A549 (cell line): ENCODE measurements around the gene CPLX4. TPM values are rescaled to one million over a fixed set of nuclear protein-coding genes. Genes with fewer than 3 reads are reported as not detected.

Experiments used
- ATAC-seq, 2 experiments: fragments of 200-7000 bp in 1 of 2; fragments of >200 bp in 1 of 2; cut with Nextera tagmentation in 1 of 2; cut with Tn5 transposase in 1 of 2; 3 replicates each; pipeline versions ENCODE4 v1.8.0 to v1.9.1; 2018 to 2020; ENCODE audit warnings: mild to moderate bottlenecking in 1 of 2, moderate library complexity in 1 of 2
- CTCF ChIA-PET: fragments of 300-600 bp; sonication (Branson Sonifier 250); formaldehyde crosslinking; extraction: SDS; loops from one replicate; lab custom pipeline; 2021; ENCODE audit warnings: antibody characterized with exemption, inconsistent platforms; lab: Yijun Ruan, JAX
- POLR2A ChIA-PET: fragments of 350-600 bp; formaldehyde crosslinking; extraction: SDS; loops from one replicate; lab custom pipeline; 2021; ENCODE audit warnings: antibody characterized with exemption, inconsistent platforms; lab: Yijun Ruan, JAX
- DNase-seq, 2 experiments: peaks; one replicate each; pipeline versions ENCODE4 v3.0.0 to v3.0.0-alpha.2; 2011 to 2016; ENCODE audit warnings: low read depth in 1 of 2, low spot score in 1 of 2
- FAIRE-seq: peaks from 2 replicates; lab custom pipeline; 2011; peaks lifted over from hg19 to GRCh38; lab: Jason Lieb, UNC
- H3K27ac ChIP-seq, 2 experiments: fragments of >200 bp; sonication (Bioruptor Twin); formaldehyde crosslinking; 3 replicates each; pipeline ENCODE4 v1.5.1; 2016 to 2017
- H3K4me1 ChIP-seq: fragments of >200 bp; sonication (Bioruptor Twin); formaldehyde crosslinking; 3 replicates; pipeline ENCODE4 v1.6.1; 2016
- H3K4me2 ChIP-seq: fragments of >200 bp; sonication (Bioruptor Twin); formaldehyde crosslinking; 3 replicates; pipeline ENCODE4 v1.6.1; 2016
- H3K4me3 ChIP-seq: fragments of >200 bp; sonication (Bioruptor Twin); formaldehyde crosslinking; 3 replicates; pipeline ENCODE4 v1.5.1; 2016
- H3K9me3 ChIP-seq: fragments of >200 bp; sonication (Bioruptor Twin); formaldehyde crosslinking; 3 replicates; pipeline ENCODE4 v1.6.1; 2016
- ATOH8 ChIP-seq: fragments of 250-450 bp; sonication (Bioruptor Pico); IDR thresholded peaks from 2 replicates; pipeline ENCODE4 v1.5.0; 2020; ENCODE audit warnings: low read depth, mild to moderate bottlenecking, moderate library complexity
- CBX2 ChIP-seq: fragments of 200-600 bp; sonication (generic); IDR thresholded peaks from 2 replicates; pipeline ENCODE4 v1.6.1; 2016; ENCODE audit warnings: low read depth, mild to moderate bottlenecking, borderline replicate concordance
- EHMT2 ChIP-seq: fragments of 200-600 bp; sonication (generic); IDR thresholded peaks from 2 replicates; pipeline ENCODE4 v1.6.1; 2016; ENCODE audit warnings: antibody characterized with exemption, low read depth, mild to moderate bottlenecking, moderate library complexity
- ESRRA ChIP-seq: fragments of 150-350 bp; IDR thresholded peaks from 2 replicates; pipeline ENCODE4 v1.6.1; 2014; ENCODE audit warnings: mild to moderate bottlenecking, low read length, borderline replicate concordance
- FOSB ChIP-seq: fragments of 250-450 bp; sonication (Bioruptor Pico); IDR thresholded peaks from 2 replicates; pipeline ENCODE4 v1.5.0; 2020; ENCODE audit warnings: mild to moderate bottlenecking, moderate library complexity
- FOSL2 ChIP-seq, 2 experiments: fragments of 450-650 bp in 1 of 2; fragments of >200 bp in 1 of 2; sonication (Bioruptor Twin) in 1 of 2; formaldehyde crosslinking; IDR thresholded peaks; 2 replicates each; pipeline versions ENCODE4 v1.5.0 to v1.6.1; 2016 to 2020; ENCODE audit warnings: mild to moderate bottlenecking in 1 of 2, moderate library complexity in 1 of 2
- HEYL ChIP-seq: fragments of 250-450 bp; sonication (Bioruptor Pico); IDR thresholded peaks from 2 replicates; pipeline ENCODE4 v1.8.0; 2021; ENCODE audit warnings: mild to moderate bottlenecking, moderate library complexity
- HOXA7 ChIP-seq: fragments of 250-450 bp; sonication (Bioruptor Pico); IDR thresholded peaks from 2 replicates; pipeline ENCODE4 v1.5.0; 2020; ENCODE audit warnings: mild to moderate bottlenecking, moderate library complexity
- HOXB13 ChIP-seq: fragments of 250-450 bp; sonication (Bioruptor Pico); IDR thresholded peaks from 2 replicates; pipeline ENCODE4 v1.5.0; 2020; ENCODE audit warnings: low read depth, mild to moderate bottlenecking, moderate library complexity
- JUN ChIP-seq, 2 experiments: fragments of >200 bp; sonication (Bioruptor Twin); formaldehyde crosslinking; IDR thresholded peaks; 2 replicates in 1 of 2; 3 replicates in 1 of 2; pipeline ENCODE4 v1.6.1; 2016 to 2017
- KDM5A ChIP-seq: fragments of 200-600 bp; sonication (generic); IDR thresholded peaks from 2 replicates; pipeline ENCODE4 v1.6.1; 2016; ENCODE audit warnings: antibody characterized with exemption, mild to moderate bottlenecking
- MAFK ChIP-seq: fragments of 450-650 bp; IDR thresholded peaks from 2 replicates; pipeline ENCODE4 v1.6.1; 2014; ENCODE audit not compliant: partially characterized antibody
- MAX ChIP-seq: IDR thresholded peaks from 2 replicates; pipeline ENCODE4 v1.6.1; 2012
- MYC ChIP-seq: IDR thresholded peaks from 2 replicates; pipeline ENCODE4 v1.6.1; 2012; ENCODE audit warnings: mild to moderate bottlenecking, inconsistent platforms, low read length, improper control_type of control experiment, borderline replicate concordance
- NFE2L2 ChIP-seq: fragments of 150-350 bp; conservative IDR thresholded peaks from 2 replicates; pipeline ENCODE4 v1.6.1; 2014; ENCODE audit warnings: low read length
- RARB ChIP-seq: fragments of 250-450 bp; sonication (Bioruptor Pico); IDR thresholded peaks from 2 replicates; pipeline ENCODE4 v1.8.0; 2021; ENCODE audit warnings: mild to moderate bottlenecking, moderate library complexity
- RCOR1 ChIP-seq: fragments of 150-350 bp; IDR thresholded peaks from 2 replicates; pipeline ENCODE4 v1.6.1; 2014; ENCODE audit warnings: antibody characterized with exemption, low read length, low read depth
- RFX5 ChIP-seq: fragments of 450-650 bp; IDR thresholded peaks from 2 replicates; pipeline ENCODE4 v1.7.1; 2014; ENCODE audit warnings: antibody characterized with exemption, mild to moderate bottlenecking, moderate library complexity
- RNF2 ChIP-seq: fragments of 200-600 bp; sonication (generic); IDR thresholded peaks from 2 replicates; pipeline ENCODE4 v1.6.1; 2016; ENCODE audit warnings: low read depth, mild to moderate bottlenecking, antibody characterized with exemption, moderate library complexity, borderline replicate concordance
- TFCP2L1 ChIP-seq: fragments of 250-450 bp; sonication (Bioruptor Pico); IDR thresholded peaks from 2 replicates; pipeline ENCODE4 v1.5.0; 2021; ENCODE audit warnings: mild to moderate bottlenecking
- TP53 ChIP-seq: fragments of 250-450 bp; sonication (Bioruptor Pico); IDR thresholded peaks from 2 replicates; pipeline ENCODE4 v1.5.0; 2021; ENCODE audit warnings: mild to moderate bottlenecking, moderate library complexity
- USF2 ChIP-seq: fragments of 450-650 bp; IDR thresholded peaks from 2 replicates; pipeline ENCODE4 v1.6.1; 2014; ENCODE audit warnings: antibody characterized with exemption
- ZC3H11A ChIP-seq: fragments of 450-650 bp; IDR thresholded peaks from 2 replicates; pipeline ENCODE4 v1.6.1; 2014; ENCODE audit warnings: antibody characterized with exemption, mild to moderate bottlenecking
- ZNF302 ChIP-seq: fragments of 250-450 bp; sonication (Bioruptor Pico); IDR thresholded peaks from 2 replicates; pipeline ENCODE4 v1.9.0; 2021; ENCODE audit warnings: inconsistent platforms, mild to moderate bottlenecking, moderate library complexity
- WGBS: methylation state at CpG from one replicate; pipeline ENCODE4 v1.1.6; 2017; ENCODE audit errors: missing lambda C conversion rate; 5-methylcytosine and 5-hydroxymethylcytosine counted together
- polyA plus RNA-seq, 4 experiments: library from polyadenylated mRNA; depleted of rRNA in 3 of 4; stranded (reverse); fragments of >200 nt; fragmentation: RNase III in 1 of 4; extraction: RNeasy Plus Mini Kit Qiagen cat#74134 plus additional on column Dnase treatment in 1 of 4; gene quantifications; 2 replicates in 3 of 4; 3 replicates in 1 of 4; pipeline ENCODE4 v1.2.3, GENCODE V29; 2011 to 2017
- TF ChIP-seq, protein P1 (sequence below): fragments of 250-450 bp; sonication (Bioruptor Pico); IDR thresholded peaks from 2 replicates; pipeline ENCODE4 v1.5.0; 2021; ENCODE audit warnings: mild to moderate bottlenecking, moderate library complexity, borderline replicate concordance
- TF ChIP-seq, protein P2 (sequence below): fragments of >200 bp; sonication (Bioruptor Twin); formaldehyde crosslinking; IDR thresholded peaks from 3 replicates; pipeline ENCODE4 v1.6.1; 2016

The CPLX4 gene
- polyA plus RNA-seq, 2 of the 4 experiments (the other 2 are of a cell fraction), result not detected

DNA sequence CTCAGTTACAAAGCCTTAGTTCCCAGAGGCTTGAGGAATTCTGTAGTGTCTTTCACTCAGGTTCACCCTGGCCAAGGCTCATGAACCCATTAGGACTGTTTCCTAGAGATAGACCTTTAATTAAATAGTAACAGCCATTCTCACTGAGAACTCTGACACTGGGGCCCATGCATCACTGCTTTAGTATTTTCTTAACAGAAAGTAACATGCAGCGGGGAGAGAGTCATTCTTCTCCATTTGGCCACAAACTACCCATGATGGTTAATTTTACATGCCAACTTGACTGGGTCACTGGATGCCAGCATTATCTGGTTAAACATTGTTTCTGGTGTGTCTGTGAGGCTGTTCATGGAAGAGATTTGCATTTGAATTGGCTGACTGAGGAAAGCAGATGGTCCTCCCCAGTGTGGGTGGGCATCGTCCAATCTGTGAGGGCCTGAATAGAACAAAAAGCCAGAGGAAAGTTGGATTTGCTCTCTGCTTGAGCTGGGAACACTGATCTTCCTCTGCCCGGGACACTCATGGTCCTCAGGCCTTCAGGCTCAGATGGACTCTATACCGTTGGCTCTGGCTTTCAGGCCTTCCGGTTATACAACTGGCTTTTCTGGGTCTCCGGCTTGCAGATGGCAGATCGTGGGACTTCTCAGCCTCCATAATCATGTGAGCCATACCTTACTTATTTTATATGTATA, 5.6 kb upstream of the CPLX4 start:
- H3K4me1 ChIP-seq, result no peaks in the 10 kb centered on the region
- 95% methylated on average over 7 of the region's 7 CpGs for WGBS
- no peak overlapping the region for H3K4me2 ChIP-seq
- no peak for DNase-seq
- no peak for TF ChIP-seq RFX5
- TF ChIP-seq, protein P1, sequence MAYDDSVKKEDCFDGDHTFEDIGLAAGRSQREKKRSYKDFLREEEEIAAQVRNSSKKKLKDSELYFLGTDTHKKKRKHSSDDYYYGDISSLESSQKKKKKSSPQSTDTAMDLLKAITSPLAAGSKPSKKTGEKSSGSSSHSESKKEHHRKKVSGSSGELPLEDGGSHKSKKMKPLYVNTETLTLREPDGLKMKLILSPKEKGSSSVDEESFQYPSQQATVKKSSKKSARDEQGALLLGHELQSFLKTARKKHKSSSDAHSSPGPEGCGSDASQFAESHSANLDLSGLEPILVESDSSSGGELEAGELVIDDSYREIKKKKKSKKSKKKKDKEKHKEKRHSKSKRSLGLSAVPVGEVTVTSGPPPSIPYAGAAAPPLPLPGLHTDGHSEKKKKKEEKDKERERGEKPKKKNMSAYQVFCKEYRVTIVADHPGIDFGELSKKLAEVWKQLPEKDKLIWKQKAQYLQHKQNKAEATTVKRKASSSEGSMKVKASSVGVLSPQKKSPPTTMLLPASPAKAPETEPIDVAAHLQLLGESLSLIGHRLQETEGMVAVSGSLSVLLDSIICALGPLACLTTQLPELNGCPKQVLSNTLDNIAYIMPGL (CRISPR knock-in tag), result no peak
- no peak for TF ChIP-seq MAX
- no peak for TF ChIP-seq MYC
- TF ChIP-seq NFE2L2, result no peak
- TF ChIP-seq HOXB13, result no peak
- no peak for TF ChIP-seq MAFK
- no peak for TF ChIP-seq RCOR1
- TF ChIP-seq RARB (CRISPR knock-in tag), result no peak
- TF ChIP-seq ZC3H11A, result no peak
- TF ChIP-seq FOSB (CRISPR knock-in tag), result no peak
- no peak for TF ChIP-seq EHMT2
- TF ChIP-seq CBX2, result no peak
- no peak for TF ChIP-seq ZNF302
- no peak for TF ChIP-seq TP53 (CRISPR knock-in tag)
- TF ChIP-seq KDM5A, result no peak
- no peak for TF ChIP-seq TFCP2L1 (CRISPR knock-in tag)
- no peak for TF ChIP-seq HOXA7 (CRISPR knock-in tag)
- TF ChIP-seq RNF2, result no peak
- no peak for TF ChIP-seq JUN (IDR thresholded peaks at IDR 0.05)
- TF ChIP-seq, all 56 proteins: peak for 0
- ATAC-seq (peak in 1 of 2 experiments; percentile 21; a peak in 2 of 6 replicates), FAIRE-seq (no peak)
- Histone ChIP-seq H3K4me3 (no peak overlapping the region), H3K27ac (no peak overlapping the region), H3K9me3 (no peaks in the 10 kb centered on the region)
- ChIA-PET POLR2A (no interaction called here), CTCF (no interaction called here)

DNA sequence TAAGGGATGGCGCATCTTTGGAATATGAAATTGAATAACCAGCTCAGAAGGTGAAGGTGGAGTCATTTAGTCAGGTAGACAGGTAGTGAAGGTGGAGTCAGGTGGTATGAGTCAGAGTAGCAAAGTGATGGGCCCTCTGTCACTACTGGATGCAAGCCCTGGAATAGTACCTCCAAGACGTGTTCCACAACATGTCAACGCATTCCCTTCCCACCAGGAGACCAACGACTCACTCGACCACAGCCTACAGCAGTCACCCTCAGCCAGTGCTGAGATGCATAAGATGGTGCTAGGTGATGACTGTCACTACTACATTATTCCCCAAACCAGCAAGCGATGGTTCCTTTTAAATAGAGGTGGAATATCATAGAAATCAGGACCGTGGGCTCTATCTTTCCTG, 6.8 kb downstream of the CPLX4 start:
- DNase-seq (no peak), FAIRE-seq (no peak), ATAC-seq (no peak)
- Histone ChIP-seq H3K27ac (no peak overlapping the region), H3K4me3 (no peak overlapping the region), H3K4me2 (no peak overlapping the region)
- WGBS, result 47% methylated on average over 7 of the region's 7 CpGs
- POLR2A ChIA-PET, result no interaction called here
- CTCF ChIA-PET, result interaction anchor here (9.3 kb wide), 1 partner anchor 90 kb away, joined by 108 read pairs; no protein-coding TSS in a partner anchor
- no peak for TF ChIP-seq HEYL
- no peak for TF ChIP-seq FOSL2 (IDR thresholded peaks at IDR 0.05)
- no peak for TF ChIP-seq FOSL2 (CRISPR knock-in tag; IDR thresholded peaks at IDR 0.05)
- TF ChIP-seq ZC3H11A, result no peak
- no peak for TF ChIP-seq MYC
- TF ChIP-seq, protein P2, sequence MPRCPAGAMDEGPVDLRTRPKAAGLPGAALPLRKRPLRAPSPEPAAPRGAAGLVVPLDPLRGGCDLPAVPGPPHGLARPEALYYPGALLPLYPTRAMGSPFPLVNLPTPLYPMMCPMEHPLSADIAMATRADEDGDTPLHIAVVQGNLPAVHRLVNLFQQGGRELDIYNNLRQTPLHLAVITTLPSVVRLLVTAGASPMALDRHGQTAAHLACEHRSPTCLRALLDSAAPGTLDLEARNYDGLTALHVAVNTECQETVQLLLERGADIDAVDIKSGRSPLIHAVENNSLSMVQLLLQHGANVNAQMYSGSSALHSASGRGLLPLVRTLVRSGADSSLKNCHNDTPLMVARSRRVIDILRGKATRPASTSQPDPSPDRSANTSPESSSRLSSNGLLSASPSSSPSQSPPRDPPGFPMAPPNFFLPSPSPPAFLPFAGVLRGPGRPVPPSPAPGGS, result no peak
- TF ChIP-seq ATOH8 (CRISPR knock-in tag), result no peak
- no peak for TF ChIP-seq USF2
- TF ChIP-seq ESRRA, result no peak
- no peak for TF ChIP-seq TP53 (CRISPR knock-in tag)
- no peak for TF ChIP-seq HOXB13
- TF ChIP-seq HOXA7 (CRISPR knock-in tag), result no peak
- TF ChIP-seq RNF2, result no peak
- TF ChIP-seq, all 56 proteins: peak for 0
- no peaks in the 10 kb centered on the region for H3K4me1 ChIP-seq
- no peaks in the 10 kb centered on the region for H3K9me3 ChIP-seq
